ENCODE results near the gene MSANTD2. TPM values are rescaled to one million over a fixed set of nuclear protein-coding genes. Genes with fewer than 3 reads are reported as not detected.
A peak's percentile ranks its signal among the peaks of the same experiment; 100 is the strongest.

The MSANTD2 gene
- polyA plus RNA-seq, 2 donors: 3.8 to 9.3 TPM

DNA sequence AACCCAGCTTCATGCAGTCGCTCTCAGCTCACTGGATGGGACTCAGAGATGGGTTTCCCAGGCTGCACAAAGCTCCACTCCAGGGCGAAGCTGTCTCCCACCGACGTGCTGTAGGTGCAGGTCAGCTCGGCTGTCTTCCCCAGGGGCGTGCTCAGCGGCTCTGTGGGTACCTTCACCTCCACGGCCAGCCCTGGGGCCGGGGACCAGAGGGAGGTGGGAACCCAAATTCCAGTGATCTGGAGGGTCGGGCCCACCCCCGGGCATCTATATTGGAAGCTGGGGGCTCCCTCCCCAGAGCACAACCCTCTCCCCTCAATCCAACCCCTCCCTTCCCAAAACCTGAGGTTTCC lies 48.8 kb downstream of the MSANTD2 start:
- H3K4me1 ChIP-seq (ENCODE audit: control insufficient read depth in 2 of 2, insufficient read depth in 2 of 2, low read length in 1 of 2): peaks cover 0 to 5% of the 10 kb centered on the region in 2 donors
- no peaks in the 10 kb centered on the region for H3K27me3 ChIP-seq (ENCODE audit: control insufficient read depth in 1 of 2, insufficient read depth in 2 of 2, low read length in 2 of 2)
- H3K36me3 ChIP-seq (ENCODE audit: control insufficient read depth in 2 of 2, insufficient read depth in 2 of 2, low read length in 1 of 2): no peaks in the 10 kb centered on the region
- H3K9me3 ChIP-seq (ENCODE audit: control insufficient read depth in 2 of 2, insufficient read depth in 1 of 2, low read depth in 1 of 2, low read length in 1 of 2): no peaks in the 10 kb centered on the region
- H3K4me3 ChIP-seq (ENCODE audit: low read depth in 1 of 2, low read length in 2 of 2): peak overlapping the region; percentile 27 to 29
- WGBS, 2 donors: 54 to 61% methylated on average over 11 of the region's 11 CpGs
- no peak overlapping the region for H3K27ac ChIP-seq (ENCODE audit: low read depth in 2 of 2, low read length in 1 of 2)

- no peaks in the 10 kb centered on the region for H3K27me3 ChIP-seq (ENCODE audit: control insufficient read depth in 1 of 2, insufficient read depth in 2 of 2, low read length in 2 of 2)
- H3K27ac ChIP-seq (ENCODE audit: low read depth in 2 of 2, low read length in 1 of 2): peak overlapping the region; percentile 31 to 66
- no peaks in the 10 kb centered on the region for H3K9me3 ChIP-seq (ENCODE audit: control insufficient read depth in 2 of 2, insufficient read depth in 1 of 2, low read depth in 1 of 2, low read length in 1 of 2)
- WGBS, 2 donors: 77 to 79% methylated on average over 1 of the region's 1 CpG
- H3K4me1 ChIP-seq (ENCODE audit: control insufficient read depth in 2 of 2, insufficient read depth in 2 of 2, low read length in 1 of 2): peaks cover 4 to 11% of the 10 kb centered on the region in 2 donors
- H3K36me3 ChIP-seq (ENCODE audit: control insufficient read depth in 2 of 2, insufficient read depth in 2 of 2, low read length in 1 of 2): no peaks in the 10 kb centered on the region
- H3K4me3 ChIP-seq (ENCODE audit: low read depth in 1 of 2, low read length in 2 of 2): no peak overlapping the region
Measured at GRCh38 chr11:124749912-124750311, 50.3 kb downstream of the MSANTD2 start.

DNA sequence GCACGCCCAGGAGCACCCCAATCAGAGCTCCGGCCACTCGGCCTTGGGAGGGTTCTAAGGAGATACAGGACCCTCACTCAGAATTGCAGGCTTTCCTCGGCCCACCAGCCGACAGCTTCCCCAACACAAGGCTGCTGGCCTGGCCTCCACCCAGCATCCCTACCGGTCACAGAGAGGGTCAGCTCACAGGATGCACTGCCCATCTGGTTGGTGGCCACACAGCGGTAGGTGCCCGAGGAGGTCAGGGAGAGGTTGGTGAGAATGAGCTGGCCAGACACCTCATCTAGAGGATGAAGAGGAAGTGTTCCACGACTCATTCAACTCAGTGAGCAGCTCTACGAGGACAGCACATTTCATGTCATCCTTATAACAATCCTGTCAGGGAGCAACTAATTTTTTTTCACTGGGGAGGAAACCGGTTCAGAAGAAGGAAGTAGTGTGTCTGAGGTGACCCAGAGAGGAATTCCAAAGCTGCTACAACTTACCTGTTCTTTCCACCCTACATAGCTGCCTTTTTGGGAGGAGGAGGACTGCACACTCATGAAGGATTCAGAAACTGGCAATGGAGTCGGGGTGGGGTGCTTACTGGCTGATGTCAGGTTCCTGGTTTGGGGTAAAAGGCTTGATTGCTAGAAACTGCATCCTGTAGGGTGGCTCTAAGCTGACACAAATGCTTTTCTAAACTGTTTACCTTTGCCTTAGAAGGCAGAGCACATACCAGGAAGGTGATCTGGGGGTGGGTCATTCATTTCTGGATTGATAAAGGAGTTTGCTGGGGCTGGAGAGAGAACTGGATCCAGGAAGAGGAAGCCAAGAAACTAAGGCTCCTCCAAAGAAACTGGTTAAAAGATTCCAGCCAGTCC lies 51.5 kb downstream of the MSANTD2 start:
- no peaks in the 10 kb centered on the region for H3K9me3 ChIP-seq (ENCODE audit: control insufficient read depth in 2 of 2, insufficient read depth in 1 of 2, low read depth in 1 of 2, low read length in 1 of 2)
- peak overlapping the region; percentile 12 to 37 for H3K4me3 ChIP-seq (ENCODE audit: low read depth in 1 of 2, low read length in 2 of 2)
- peaks cover 4 to 11% of the 10 kb centered on the region in 2 donors for H3K4me1 ChIP-seq (ENCODE audit: control insufficient read depth in 2 of 2, insufficient read depth in 2 of 2, low read length in 1 of 2)
- peak overlapping the region; percentile 73 to 74 for H3K27ac ChIP-seq (ENCODE audit: low read depth in 2 of 2, low read length in 1 of 2)
- H3K36me3 ChIP-seq (ENCODE audit: control insufficient read depth in 2 of 2, insufficient read depth in 2 of 2, low read length in 1 of 2): no peaks in the 10 kb centered on the region
- H3K27me3 ChIP-seq (ENCODE audit: control insufficient read depth in 1 of 2, insufficient read depth in 2 of 2, low read length in 2 of 2): no peaks in the 10 kb centered on the region
- 50 to 57% methylated on average over 12 of the region's 12 CpGs for WGBS, 2 donors

GRCh38 chr11:124748100-124748418 lies 52.1 kb downstream of the MSANTD2 start:
- H3K27me3 ChIP-seq (ENCODE audit: control insufficient read depth in 1 of 2, insufficient read depth in 2 of 2, low read length in 2 of 2): no peaks in the 10 kb centered on the region
- H3K4me3 ChIP-seq (ENCODE audit: low read depth in 1 of 2, low read length in 2 of 2): peak overlapping the region; percentile 12 to 37
- H3K4me1 ChIP-seq (ENCODE audit: control insufficient read depth in 2 of 2, insufficient read depth in 2 of 2, low read length in 1 of 2): peaks cover 4 to 11% of the 10 kb centered on the region in 2 donors
- WGBS, 2 donors: 68 to 72% methylated on average over 7 of the region's 7 CpGs
- peak overlapping the region; percentile 73 to 74 for H3K27ac ChIP-seq (ENCODE audit: low read depth in 2 of 2, low read length in 1 of 2)
- H3K9me3 ChIP-seq (ENCODE audit: control insufficient read depth in 2 of 2, insufficient read depth in 1 of 2, low read depth in 1 of 2, low read length in 1 of 2): no peaks in the 10 kb centered on the region
- no peaks in the 10 kb centered on the region for H3K36me3 ChIP-seq (ENCODE audit: control insufficient read depth in 2 of 2, insufficient read depth in 2 of 2, low read length in 1 of 2)

GRCh38 chr11:124747406-124748099 lies 52.7 kb downstream of the MSANTD2 start:
- Histone ChIP-seq H3K27ac (ENCODE audit: low read depth in 2 of 2, low read length in 1 of 2) (peak overlapping the region; percentile 73 to 74), H3K27me3 (ENCODE audit: control insufficient read depth in 1 of 2, insufficient read depth in 2 of 2, low read length in 2 of 2) (no peaks in the 10 kb centered on the region), H3K4me1 (ENCODE audit: control insufficient read depth in 2 of 2, insufficient read depth in 2 of 2, low read length in 1 of 2) (peaks cover 4 to 9% of the 10 kb centered on the region in 2 donors), H3K36me3 (ENCODE audit: control insufficient read depth in 2 of 2, insufficient read depth in 2 of 2, low read length in 1 of 2) (no peaks in the 10 kb centered on the region), H3K4me3 (ENCODE audit: low read depth in 1 of 2, low read length in 2 of 2) (peak overlapping the region; percentile 3 to 53), H3K9me3 (ENCODE audit: control insufficient read depth in 2 of 2, insufficient read depth in 1 of 2, low read depth in 1 of 2, low read length in 1 of 2) (no peaks in the 10 kb centered on the region)
- WGBS, 2 donors: 66 to 68% methylated on average over 14 of the region's 14 CpGs

DNA sequence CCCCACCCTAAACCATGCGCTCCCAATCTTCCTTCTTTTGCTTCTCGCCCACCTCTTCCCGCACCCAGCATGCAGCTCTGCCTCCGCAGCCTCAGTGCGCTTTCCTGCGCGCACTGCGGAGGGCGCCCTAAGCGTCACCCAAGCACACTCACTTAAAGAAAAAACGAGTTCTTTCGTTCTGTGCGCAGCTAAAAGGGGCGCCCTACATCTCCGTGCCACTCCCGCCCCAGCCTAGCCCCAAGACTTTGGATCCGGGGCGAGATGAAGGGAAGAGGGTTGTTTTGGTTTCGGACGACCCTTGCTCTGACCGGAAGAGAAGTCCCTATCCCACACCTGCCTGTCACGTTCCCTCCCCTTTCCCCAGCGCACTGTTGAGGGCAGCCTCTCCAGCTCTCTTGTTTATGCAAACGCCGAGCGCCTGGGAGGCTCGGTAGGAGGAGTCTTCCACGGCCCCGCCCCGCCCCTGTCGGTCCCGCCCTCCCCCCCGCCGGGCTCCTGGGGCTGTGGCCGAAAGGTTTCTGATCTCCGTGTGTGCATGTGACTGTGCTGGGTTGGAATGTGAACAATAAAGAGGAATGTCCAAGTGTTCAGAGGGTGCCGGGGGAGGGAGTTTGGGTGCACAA lies 53.5 kb downstream of the MSANTD2 start:
- Histone ChIP-seq H3K27ac (ENCODE audit: low read depth in 2 of 2, low read length in 1 of 2) (peak overlapping the region; percentile 65 to 83), H3K4me3 (ENCODE audit: low read depth in 1 of 2, low read length in 2 of 2) (peak overlapping the region; percentile 53 to 67), H3K27me3 (ENCODE audit: control insufficient read depth in 1 of 2, insufficient read depth in 2 of 2, low read length in 2 of 2) (peaks cover 0 to 3% of the 10 kb centered on the region in 2 donors)

DNA sequence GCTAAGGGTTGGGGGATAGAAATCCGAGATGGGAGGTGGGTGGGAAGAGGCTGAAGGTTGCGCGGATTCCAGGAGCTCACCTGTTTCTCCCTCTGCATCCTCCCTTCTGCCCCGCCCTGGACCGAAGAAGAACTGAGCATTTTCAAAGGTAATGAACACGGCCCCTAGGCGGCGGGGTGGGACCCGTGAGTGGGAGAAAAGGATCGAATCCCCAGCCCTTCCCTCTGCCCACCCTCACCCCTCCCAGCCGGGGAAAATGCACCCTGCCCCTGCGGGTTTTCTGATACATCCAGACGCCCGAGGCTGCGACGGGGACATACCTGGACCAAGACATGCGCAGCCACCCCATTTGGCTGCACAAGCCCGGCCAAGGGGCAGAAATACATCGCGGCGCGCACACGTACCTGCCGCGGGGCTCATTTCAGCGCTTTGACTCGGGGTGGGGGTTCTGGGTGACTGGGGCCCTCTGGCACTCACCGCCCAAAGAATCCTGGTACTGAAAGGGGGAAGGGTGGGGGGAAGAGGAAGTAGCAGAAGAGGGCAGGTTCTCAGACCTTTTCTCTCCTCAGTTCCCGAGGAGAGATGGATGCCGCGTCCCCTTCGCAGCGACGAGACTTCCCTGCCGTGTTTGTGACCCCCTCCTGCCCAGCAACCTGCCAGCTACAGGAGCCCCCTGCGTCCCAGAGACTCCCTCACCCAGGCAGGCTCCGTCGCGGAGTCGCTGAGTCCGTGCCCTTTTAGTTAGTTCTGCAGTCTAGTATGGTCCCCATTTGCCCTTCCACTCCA lies 54.2 kb downstream of the MSANTD2 start:
- peak overlapping the region; percentile 65 to 83 for H3K27ac ChIP-seq (ENCODE audit: low read depth in 2 of 2, low read length in 1 of 2)
- H3K9me3 ChIP-seq (ENCODE audit: control insufficient read depth in 2 of 2, insufficient read depth in 1 of 2, low read depth in 1 of 2, low read length in 1 of 2): no peaks in the 10 kb centered on the region
- H3K4me1 ChIP-seq (ENCODE audit: control insufficient read depth in 2 of 2, insufficient read depth in 2 of 2, low read length in 1 of 2): peaks cover 4 to 6% of the 10 kb centered on the region in 2 donors
- peaks cover 0 to 3% of the 10 kb centered on the region in 2 donors for H3K27me3 ChIP-seq (ENCODE audit: control insufficient read depth in 1 of 2, insufficient read depth in 2 of 2, low read length in 2 of 2)
- WGBS, 2 donors: 8 to 10% methylated on average over 34 to 41 of the region's 41 CpGs
- H3K36me3 ChIP-seq (ENCODE audit: control insufficient read depth in 2 of 2, insufficient read depth in 2 of 2, low read length in 1 of 2): no peaks in the 10 kb centered on the region
- H3K4me3 ChIP-seq (ENCODE audit: low read depth in 1 of 2, low read length in 2 of 2): peak overlapping the region; percentile 53 to 67

More for the DNA sequence above, 53.5 kb downstream of the MSANTD2 start:
- H3K4me1 ChIP-seq (ENCODE audit: control insufficient read depth in 2 of 2, insufficient read depth in 2 of 2, low read length in 1 of 2): peaks cover 4 to 6% of the 10 kb centered on the region in 2 donors
- H3K36me3 ChIP-seq (ENCODE audit: control insufficient read depth in 2 of 2, insufficient read depth in 2 of 2, low read length in 1 of 2): no peaks in the 10 kb centered on the region
- H3K9me3 ChIP-seq (ENCODE audit: control insufficient read depth in 2 of 2, insufficient read depth in 1 of 2, low read depth in 1 of 2, low read length in 1 of 2): no peaks in the 10 kb centered on the region
- WGBS, 2 donors: 2 to 4% methylated on average over 34 to 37 of the region's 37 CpGs

DNA sequence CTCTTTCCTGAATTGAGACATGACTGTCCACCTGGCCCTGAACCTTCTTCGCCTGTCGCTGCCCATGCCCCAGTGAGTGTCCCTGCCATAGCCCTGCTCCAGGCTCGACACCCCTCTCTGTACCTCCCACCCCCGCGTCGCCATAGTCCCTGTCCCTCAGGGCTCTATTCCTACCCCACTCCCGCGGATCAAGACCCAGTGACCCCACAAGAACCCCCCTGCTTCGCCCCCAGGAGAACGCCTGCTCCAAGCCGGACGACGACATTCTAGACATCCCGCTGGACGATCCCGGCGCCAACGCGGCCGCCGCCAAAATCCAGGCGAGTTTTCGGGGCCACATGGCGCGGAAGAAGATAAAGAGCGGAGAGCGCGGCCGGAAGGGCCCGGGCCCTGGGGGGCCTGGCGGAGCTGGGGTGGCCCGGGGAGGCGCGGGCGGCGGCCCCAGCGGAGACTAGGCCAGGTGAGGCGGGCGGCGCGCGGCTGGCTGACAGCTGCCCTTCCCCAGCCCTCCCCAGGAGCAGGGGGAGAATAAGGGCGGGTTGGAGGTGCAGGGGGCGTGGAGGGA lies 54.9 kb downstream of the MSANTD2 start:
- WGBS, 2 donors: 33 to 43% methylated on average over 37 to 44 of the region's 44 CpGs
- H3K9me3 ChIP-seq (ENCODE audit: control insufficient read depth in 2 of 2, insufficient read depth in 1 of 2, low read depth in 1 of 2, low read length in 1 of 2): no peaks in the 10 kb centered on the region
- peaks cover 0 to 3% of the 10 kb centered on the region in 2 donors for H3K27me3 ChIP-seq (ENCODE audit: control insufficient read depth in 1 of 2, insufficient read depth in 2 of 2, low read length in 2 of 2)
- no peaks in the 10 kb centered on the region for H3K36me3 ChIP-seq (ENCODE audit: control insufficient read depth in 2 of 2, insufficient read depth in 2 of 2, low read length in 1 of 2)
- H3K4me1 ChIP-seq (ENCODE audit: control insufficient read depth in 2 of 2, insufficient read depth in 2 of 2, low read length in 1 of 2): peaks cover 4 to 8% of the 10 kb centered on the region in 2 donors
- H3K4me3 ChIP-seq (ENCODE audit: low read depth in 1 of 2, low read length in 2 of 2): peak overlapping the region; percentile 10 to 53
- H3K27ac ChIP-seq (ENCODE audit: low read depth in 2 of 2, low read length in 1 of 2): no peak overlapping the region

DNA sequence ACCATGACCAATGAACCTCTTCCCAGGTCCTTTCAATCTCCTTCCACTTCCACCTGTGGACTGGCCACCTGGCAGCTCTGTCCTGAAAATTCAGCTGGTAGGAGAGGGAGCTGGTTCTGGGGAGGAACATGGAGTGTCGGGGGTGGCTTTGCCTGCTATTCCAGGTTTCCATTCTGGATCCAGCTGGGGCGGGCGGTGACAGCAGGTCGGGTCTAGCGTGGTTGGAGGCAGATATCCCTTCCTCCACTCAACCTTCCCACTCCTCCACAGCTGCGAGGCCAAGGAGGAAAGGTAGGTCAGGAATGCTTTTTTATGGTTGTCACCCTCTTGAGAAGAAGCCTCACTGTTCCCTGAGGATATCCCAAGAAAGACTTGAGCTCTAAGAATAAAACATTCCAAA lies 57.2 kb downstream of the MSANTD2 start:
- H3K4me3 ChIP-seq (ENCODE audit: low read depth in 1 of 2, low read length in 2 of 2): no peak overlapping the region
- peaks cover 4 to 11% of the 10 kb centered on the region in 2 donors for H3K4me1 ChIP-seq (ENCODE audit: control insufficient read depth in 2 of 2, insufficient read depth in 2 of 2, low read length in 1 of 2)
- WGBS, 2 donors: 82 to 84% methylated on average over 6 of the region's 6 CpGs
- H3K27me3 ChIP-seq (ENCODE audit: control insufficient read depth in 1 of 2, insufficient read depth in 2 of 2, low read length in 2 of 2): peaks cover 0 to 3% of the 10 kb centered on the region in 2 donors
- no peak overlapping the region for H3K27ac ChIP-seq (ENCODE audit: low read depth in 2 of 2, low read length in 1 of 2)
- H3K36me3 ChIP-seq (ENCODE audit: control insufficient read depth in 2 of 2, insufficient read depth in 2 of 2, low read length in 1 of 2): no peaks in the 10 kb centered on the region
- H3K9me3 ChIP-seq (ENCODE audit: control insufficient read depth in 2 of 2, insufficient read depth in 1 of 2, low read depth in 1 of 2, low read length in 1 of 2): no peaks in the 10 kb centered on the region

All from esophagus (tissue), 2 donors.